Mucosa of rectum (tissue), 2 donors: ENCODE measurements around the gene CENPP.

ENCODE experiments used
- H3K27ac ChIP-seq, 2 donors: one replicate each; pipeline ENCODE4 v1.7.0; 2013; ENCODE audit warnings: inconsistent platforms in 2 of 2, low read depth in 2 of 2, low read length in 2 of 2
- H3K27me3 ChIP-seq, 2 donors: one replicate each; pipeline ENCODE4 v1.7.0; 2013; ENCODE audit warnings: low read length in 2 of 2; ENCODE audit not compliant: control insufficient read depth in 2 of 2, insufficient read depth in 2 of 2
- H3K36me3 ChIP-seq, 2 donors: one replicate each; pipeline ENCODE4 v1.7.0; 2013; ENCODE audit warnings: low read length in 2 of 2; ENCODE audit not compliant: control insufficient read depth in 2 of 2, insufficient read depth in 2 of 2
- H3K4me1 ChIP-seq, 2 donors: one replicate each; pipeline ENCODE4 v1.7.0; 2013; ENCODE audit warnings: low read length in 2 of 2, mild to moderate bottlenecking in 1 of 2; ENCODE audit not compliant: control insufficient read depth in 2 of 2, insufficient read depth in 2 of 2
- H3K4me3 ChIP-seq, 2 donors: one replicate each; pipeline ENCODE4 v1.7.0; 2013; ENCODE audit warnings: low read length in 2 of 2
- H3K9ac ChIP-seq, 2 donors: one replicate each; pipeline ENCODE4 v1.7.0; 2013; ENCODE audit warnings: low read length in 2 of 2, low read depth in 1 of 2, mild to moderate bottlenecking in 1 of 2
- H3K9me3 ChIP-seq, 2 donors: one replicate each; pipeline ENCODE4 v1.7.0; 2013; ENCODE audit warnings: low read length in 2 of 2; ENCODE audit not compliant: control insufficient read depth in 2 of 2
- donor health status: healthy.
- donor health status: Normal muscosa, but diverticular disease.

CENPP gene

DNA sequence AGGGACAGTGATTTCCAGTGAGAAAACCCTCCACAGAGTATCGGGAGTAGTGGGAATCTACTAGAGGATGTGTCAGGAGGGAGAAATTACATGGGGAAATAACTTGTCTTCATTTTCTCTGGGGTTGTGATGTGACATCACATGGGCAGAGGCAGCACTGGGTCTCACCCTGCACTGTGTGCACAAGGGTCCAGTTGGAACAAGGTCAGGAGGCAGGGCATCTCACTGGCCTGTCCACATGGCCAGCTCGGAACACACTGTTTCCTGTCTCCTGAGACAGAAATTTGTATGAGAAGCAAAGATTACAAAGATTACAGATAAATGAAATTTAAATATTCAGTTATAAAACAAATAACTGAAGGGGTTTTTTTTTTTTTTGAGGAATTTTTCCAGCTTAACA is 272.6 kb downstream of the CENPP start:
- no peaks in the 10 kb centered on the region for H3K9me3 ChIP-seq
- H3K4me1 ChIP-seq: no peaks in the 10 kb centered on the region
- no peak overlapping the region for H3K9ac ChIP-seq
- no peak overlapping the region for H3K4me3 ChIP-seq
- no peak overlapping the region for H3K27ac ChIP-seq
- no peaks in the 10 kb centered on the region for H3K27me3 ChIP-seq
- H3K36me3 ChIP-seq: no peaks in the 10 kb centered on the region

- H3K4me1 ChIP-seq: no peaks in the 10 kb centered on the region
- H3K9ac ChIP-seq: no peak overlapping the region
- H3K27ac ChIP-seq: peak overlapping the region; percentile 27 to 46
- H3K9me3 ChIP-seq: no peaks in the 10 kb centered on the region
- H3K36me3 ChIP-seq: no peaks in the 10 kb centered on the region
- no peaks in the 10 kb centered on the region for H3K27me3 ChIP-seq
- no peak overlapping the region for H3K4me3 ChIP-seq
Measured at GRCh38 chr9:92599938-92600461, 274.2 kb downstream of the CENPP start.

DNA sequence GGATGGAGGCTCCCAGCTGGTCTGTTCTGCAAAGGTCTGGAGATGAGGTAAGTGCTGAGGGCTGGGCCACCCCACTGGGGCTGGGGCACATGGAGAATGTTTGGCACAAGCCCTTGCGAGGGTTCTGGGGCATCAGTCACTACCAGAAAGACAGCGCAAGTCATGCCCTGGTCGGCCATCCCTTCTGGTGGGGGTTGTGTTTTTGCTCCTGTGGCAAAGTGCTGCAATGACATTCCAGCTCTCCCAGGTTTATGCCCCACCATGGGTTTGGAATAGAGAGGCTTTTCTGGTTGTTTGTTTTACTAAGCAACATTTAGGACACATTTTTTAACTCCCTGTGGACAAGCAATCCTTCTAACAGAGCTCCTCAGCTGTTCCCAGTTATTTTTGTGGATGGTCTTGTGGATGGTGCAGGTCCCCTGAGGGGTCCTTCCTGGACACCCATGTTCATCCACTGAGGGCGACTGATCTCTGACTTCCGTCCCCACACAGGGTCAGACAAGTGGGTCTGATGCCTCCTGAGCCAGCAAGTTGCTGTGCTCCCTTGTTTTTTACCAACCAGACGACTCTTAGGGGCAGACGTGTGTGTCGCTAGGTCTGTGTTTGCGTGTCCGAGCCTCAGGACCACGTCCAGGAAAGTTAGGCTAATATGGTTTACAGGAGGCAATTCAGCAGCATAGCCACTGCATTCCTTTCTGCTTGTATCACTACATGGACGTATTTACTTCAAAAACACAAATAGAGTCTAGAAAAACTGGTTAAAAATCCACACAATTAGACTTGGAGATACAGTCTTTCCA is 274.9 kb downstream of the CENPP start:
- Histone ChIP-seq H3K27ac (peak overlapping the region; percentile 27 to 70), H3K36me3 (no peaks in the 10 kb centered on the region), H3K9ac (no peak overlapping the region), H3K9me3 (no peaks in the 10 kb centered on the region), H3K27me3 (no peaks in the 10 kb centered on the region), H3K4me3 (no peak overlapping the region), H3K4me1 (no peaks in the 10 kb centered on the region)

DNA sequence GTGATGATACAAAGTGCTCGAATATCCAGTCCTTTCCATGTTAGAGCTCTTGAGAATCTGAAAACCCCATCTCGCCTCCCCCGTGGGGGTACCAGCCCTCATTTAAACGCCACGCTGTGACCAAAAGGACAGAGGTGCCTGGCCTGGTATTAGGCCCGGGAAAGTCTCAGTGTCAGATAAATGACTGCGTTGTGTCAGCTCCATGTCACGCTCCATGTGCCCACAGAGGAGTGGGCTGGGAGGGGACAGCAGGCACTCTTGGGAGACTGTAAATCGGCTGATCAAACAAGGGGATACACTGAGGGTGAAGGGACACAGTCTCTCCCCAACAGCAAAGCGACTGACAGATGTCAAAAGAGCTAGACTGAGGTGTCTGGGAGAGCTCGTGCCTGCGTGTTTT is 275.7 kb downstream of the CENPP start:
- H3K4me1 ChIP-seq: no peaks in the 10 kb centered on the region
- no peaks in the 10 kb centered on the region for H3K27me3 ChIP-seq
- no peak overlapping the region for H3K4me3 ChIP-seq
- no peak overlapping the region for H3K9ac ChIP-seq
- no peaks in the 10 kb centered on the region for H3K36me3 ChIP-seq
- no peaks in the 10 kb centered on the region for H3K9me3 ChIP-seq
- H3K27ac ChIP-seq: peak overlapping the region; percentile 49 to 61

DNA sequence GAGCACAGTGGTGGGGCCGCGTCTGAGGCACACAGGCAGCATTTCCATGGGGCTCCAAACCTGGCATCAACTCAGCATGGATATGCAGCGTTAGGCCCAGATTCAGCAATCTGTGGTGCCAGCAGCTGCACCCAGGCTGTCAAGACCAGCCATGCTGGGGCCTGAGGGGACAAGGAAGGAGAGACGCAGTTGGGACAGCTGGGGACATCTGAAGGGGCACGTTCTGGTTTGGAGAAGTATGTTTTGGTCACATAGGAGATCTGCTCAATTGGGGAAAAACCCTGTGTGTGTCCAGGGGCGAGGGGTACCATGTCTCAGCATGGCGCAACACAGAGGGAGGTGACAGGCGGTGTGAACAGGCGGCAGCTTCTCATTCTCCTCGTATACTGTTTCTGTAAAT is 276.7 kb downstream of the CENPP start:
- Histone ChIP-seq H3K27ac (no peak overlapping the region), H3K4me3 (no peak overlapping the region), H3K36me3 (no peaks in the 10 kb centered on the region), H3K4me1 (no peaks in the 10 kb centered on the region), H3K9me3 (no peaks in the 10 kb centered on the region), H3K9ac (no peak overlapping the region), H3K27me3 (no peaks in the 10 kb centered on the region)

DNA sequence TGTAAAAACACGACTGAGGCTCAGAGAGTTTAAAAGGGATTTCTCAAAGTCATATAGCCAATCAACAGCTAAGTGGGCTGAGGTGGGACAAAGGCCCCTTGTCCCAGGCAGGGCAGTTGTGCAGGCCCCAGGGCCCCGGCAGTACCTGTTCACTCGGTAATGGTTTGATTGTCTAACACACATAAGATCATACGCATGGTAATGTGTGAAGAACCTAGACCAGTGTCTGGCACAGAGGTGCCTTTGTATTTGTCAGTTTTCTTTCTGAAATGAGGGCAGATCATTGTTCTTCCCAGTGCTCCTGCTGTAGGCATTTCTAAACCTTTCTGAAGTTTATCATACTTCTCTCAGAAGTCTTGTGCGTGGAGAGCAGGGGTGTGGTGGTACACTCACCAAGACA is 277.3 kb downstream of the CENPP start:
- no peaks in the 10 kb centered on the region for H3K4me1 ChIP-seq
- no peaks in the 10 kb centered on the region for H3K36me3 ChIP-seq
- no peaks in the 10 kb centered on the region for H3K9me3 ChIP-seq
- no peak overlapping the region for H3K27ac ChIP-seq
- no peak overlapping the region for H3K9ac ChIP-seq
- no peaks in the 10 kb centered on the region for H3K27me3 ChIP-seq
- no peak overlapping the region for H3K4me3 ChIP-seq

GRCh38 chr9:92603990-92604389 is 278.2 kb downstream of the CENPP start:
- H3K4me3 ChIP-seq: no peak overlapping the region
- no peak overlapping the region for H3K9ac ChIP-seq
- H3K4me1 ChIP-seq: peaks cover 0 to 2% of the 10 kb centered on the region in 2 donors
- no peaks in the 10 kb centered on the region for H3K9me3 ChIP-seq
- no peaks in the 10 kb centered on the region for H3K27me3 ChIP-seq
- H3K36me3 ChIP-seq: no peaks in the 10 kb centered on the region
- H3K27ac ChIP-seq: no peak overlapping the region

GRCh38 chr9:92605224-92605623 is 279.5 kb downstream of the CENPP start:
- Histone ChIP-seq H3K4me3 (no peak overlapping the region), H3K9ac (no peak overlapping the region), H3K4me1 (peaks cover 2 to 6% of the 10 kb centered on the region in 2 donors), H3K27ac (no peak overlapping the region), H3K9me3 (no peaks in the 10 kb centered on the region), H3K27me3 (no peaks in the 10 kb centered on the region), H3K36me3 (no peaks in the 10 kb centered on the region)

GRCh38 chr9:92607088-92607487 is 281.3 kb downstream of the CENPP start:
- no peak overlapping the region for H3K4me3 ChIP-seq
- no peak overlapping the region for H3K27ac ChIP-seq
- no peak overlapping the region for H3K9ac ChIP-seq
- no peaks in the 10 kb centered on the region for H3K27me3 ChIP-seq
- H3K4me1 ChIP-seq: peaks cover 2 to 8% of the 10 kb centered on the region in 2 donors
- no peaks in the 10 kb centered on the region for H3K9me3 ChIP-seq
- peaks cover 2 to 6% of the 10 kb centered on the region in 2 donors for H3K36me3 ChIP-seq

- no peak overlapping the region for H3K4me3 ChIP-seq
- H3K9ac ChIP-seq: no peak overlapping the region
- H3K9me3 ChIP-seq: no peaks in the 10 kb centered on the region
- no peaks in the 10 kb centered on the region for H3K27me3 ChIP-seq
- H3K36me3 ChIP-seq: peaks cover 7 to 8% of the 10 kb centered on the region in 2 donors
- no peak overlapping the region for H3K27ac ChIP-seq
- H3K4me1 ChIP-seq: peaks cover 2 to 8% of the 10 kb centered on the region in 2 donors
Measured at GRCh38 chr9:92607773-92608172, 282.0 kb downstream of the CENPP start.
